NCI-H748 (cell line): ENCODE results near the gene HECW1.
"Not testable (repeated sequence)": the region's sequence is repeated elsewhere in the genome, so short reads cannot be mapped to it uniquely, and the experiment has no call there.

ENCODE experiments used
- DNase-seq: peaks from one replicate; lab custom pipeline; 2025; ENCODE audit not compliant: unreplicated experiment; lab: John Stamatoyannopoulos, UW

HECW1 gene

GRCh38 chr7:43560742-43561330 lies 448.4 kb downstream of the HECW1 start:
- DNase-seq, result no peak

DNA sequence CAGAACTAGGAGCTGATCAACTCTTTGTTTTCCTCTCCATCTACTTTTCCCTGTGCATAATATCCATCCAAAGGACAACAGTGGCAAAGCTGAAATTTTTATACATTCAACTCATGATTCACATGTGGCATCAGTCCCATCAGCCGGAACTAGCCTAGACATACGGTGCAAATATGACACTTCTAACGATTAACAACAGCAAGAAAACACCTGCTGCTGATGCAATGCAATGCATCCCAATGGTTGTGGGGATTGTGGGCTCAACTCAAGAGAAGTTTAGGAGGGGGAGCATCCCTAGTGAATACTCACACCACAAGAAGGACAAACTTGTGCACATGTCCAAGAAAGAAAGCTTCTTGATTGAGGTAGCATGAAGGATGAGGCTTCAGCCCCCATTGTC lies 449.9 kb downstream of the HECW1 start:
- DNase-seq, result no peak

DNA sequence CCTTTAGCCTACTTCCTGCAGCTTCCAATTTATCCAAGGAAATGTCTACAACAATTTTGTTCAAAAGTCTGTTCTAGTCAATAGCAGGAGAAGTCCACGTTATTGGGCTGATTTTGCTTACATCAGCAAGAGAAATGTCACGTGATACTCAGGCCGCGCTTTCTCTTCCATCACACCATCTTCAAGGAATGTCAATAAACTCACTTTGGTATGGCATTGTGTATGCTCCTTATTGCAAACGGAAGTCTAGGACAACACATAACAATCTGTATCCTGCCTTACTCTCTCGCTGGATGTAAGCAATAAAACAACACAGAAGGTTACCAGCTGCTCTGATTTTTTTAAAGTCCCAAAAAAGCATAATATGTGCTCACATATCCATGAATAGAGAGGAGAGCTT lies 453.3 kb downstream of the HECW1 start:
- DNase-seq, result peak; percentile 15

GRCh38 chr7:43568529-43568928 lies 456.1 kb downstream of the HECW1 start:
- peak; percentile 61 for DNase-seq

- no peak for DNase-seq
Observed at GRCh38 chr7:43569424-43569823, 457.0 kb downstream of the HECW1 start.

GRCh38 chr7:43570688-43571365 lies 458.4 kb downstream of the HECW1 start:
- no peak for DNase-seq

DNA sequence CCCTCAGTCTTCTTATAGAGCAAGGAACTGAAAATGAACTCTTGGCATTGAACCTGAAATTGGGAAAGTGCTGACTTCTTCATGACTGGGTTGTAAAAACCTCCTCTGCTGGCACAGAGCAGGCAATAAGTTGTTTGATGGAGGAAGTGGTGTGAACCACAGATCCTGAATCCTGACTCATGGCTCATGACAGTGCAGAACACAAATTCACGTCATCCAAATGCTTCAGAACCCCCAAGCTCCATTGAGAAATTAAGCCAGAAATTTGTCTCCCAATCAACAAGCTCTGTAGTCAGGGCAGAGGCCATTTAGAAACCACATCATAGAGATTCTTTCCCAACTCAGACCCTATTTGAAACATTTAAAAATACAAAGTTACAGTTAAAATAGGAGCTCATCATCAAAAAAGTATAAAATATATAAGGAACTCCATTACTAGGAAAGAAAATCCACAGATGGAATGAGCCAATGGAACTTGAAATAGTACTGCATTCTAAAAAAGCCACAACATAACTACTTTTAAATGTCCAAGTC lies 460.1 kb downstream of the HECW1 start:
- DNase-seq, result no peak

DNA sequence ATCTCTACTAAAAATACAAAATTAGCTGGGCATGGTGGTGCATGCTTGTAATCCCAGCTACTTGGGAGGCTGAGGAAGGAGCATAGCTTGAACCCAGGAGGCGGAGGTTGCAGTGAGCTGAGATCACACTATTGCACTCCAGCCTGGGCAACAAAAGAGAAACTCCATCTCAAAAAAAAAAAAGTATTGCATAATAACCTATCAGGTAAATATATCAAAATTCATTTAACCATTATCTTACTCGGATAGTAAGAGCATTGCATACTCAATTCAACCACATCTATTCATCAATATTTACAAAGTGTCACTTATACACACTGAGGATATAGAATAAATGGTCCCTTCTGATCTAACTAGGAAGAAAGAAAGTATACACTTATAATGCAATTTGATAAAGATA lies 461.4 kb downstream of the HECW1 start:
- not testable (repeated sequence) for DNase-seq

GRCh38 chr7:43575506-43575905 lies 463.1 kb downstream of the HECW1 start:
- DNase-seq, result no peak

- DNase-seq, result no peak
Observed at GRCh38 chr7:43576241-43576640, 463.8 kb downstream of the HECW1 start.

- DNase-seq, result peak; percentile 18
Observed at GRCh38 chr7:43577485-43577951, 465.1 kb downstream of the HECW1 start.

DNA sequence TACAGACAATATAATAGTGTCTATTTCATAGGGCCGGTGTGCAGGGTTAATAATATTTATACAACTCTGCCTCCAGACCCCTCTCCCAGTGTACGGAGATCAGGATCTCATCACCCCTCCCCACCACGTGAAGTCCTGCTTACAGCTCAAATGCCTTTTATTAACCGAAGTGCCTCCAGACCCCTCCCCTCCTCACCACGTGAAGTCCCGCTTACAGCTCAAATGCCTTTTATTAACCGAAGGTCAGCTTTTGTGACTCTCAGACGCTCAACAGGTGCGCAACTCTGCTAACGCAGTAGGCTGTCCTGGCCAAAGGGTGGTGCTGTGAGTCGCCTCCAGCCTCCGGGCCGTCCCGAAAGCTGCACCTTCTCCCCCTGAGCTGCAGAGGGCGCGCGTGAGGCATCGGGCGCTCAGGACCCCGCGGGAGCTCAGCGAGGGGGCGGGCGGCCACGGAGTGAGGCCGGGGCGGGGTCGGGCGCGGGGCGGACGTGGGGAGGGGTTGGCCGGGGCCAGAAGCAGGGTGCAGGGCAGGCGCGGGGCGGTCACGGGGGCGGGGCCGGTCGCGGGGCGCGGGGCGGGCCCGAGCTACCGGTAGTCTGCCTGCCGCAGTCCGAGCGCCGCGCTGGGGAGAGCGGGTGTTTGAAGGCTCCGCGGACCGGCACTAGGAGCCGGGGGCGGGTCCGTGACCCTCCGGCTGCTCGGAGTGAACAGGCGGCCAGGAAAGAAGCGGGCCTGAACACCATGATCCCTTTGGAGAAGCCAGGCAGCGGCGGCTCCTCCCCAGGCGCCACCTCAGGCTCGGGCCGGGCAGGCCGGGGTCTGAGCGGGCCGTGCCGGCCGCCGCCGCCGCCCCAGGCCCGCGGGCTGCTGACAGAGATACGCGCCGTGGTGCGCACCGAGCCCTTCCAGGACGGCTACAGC lies 470.3 kb downstream of the HECW1 start, which contains the start of gene STK17A:
Gene STK17A (plus strand): TSS at position 606 of the 921 bp plus-strand sequence. CDS start 136 bp downstream, at position 742.
- peak; percentile 90 for DNase-seq

GRCh38 chr7:43583424-43584194 lies 471.2 kb downstream of the HECW1 start:
- DNase-seq, result peak; percentile 72

GRCh38 chr7:43584195-43584586 lies 471.7 kb downstream of the HECW1 start:
- no peak for DNase-seq

- DNase-seq, result not testable (repeated sequence)
Observed at GRCh38 chr7:43584733-43585132, 472.3 kb downstream of the HECW1 start.

GRCh38 chr7:43585562-43585961 lies 473.1 kb downstream of the HECW1 start:
- DNase-seq, result no peak

GRCh38 chr7:43586251-43586900 lies 473.9 kb downstream of the HECW1 start:
- no peak for DNase-seq

GRCh38 chr7:43588477-43589132 lies 476.2 kb downstream of the HECW1 start:
- DNase-seq, result no peak

DNA sequence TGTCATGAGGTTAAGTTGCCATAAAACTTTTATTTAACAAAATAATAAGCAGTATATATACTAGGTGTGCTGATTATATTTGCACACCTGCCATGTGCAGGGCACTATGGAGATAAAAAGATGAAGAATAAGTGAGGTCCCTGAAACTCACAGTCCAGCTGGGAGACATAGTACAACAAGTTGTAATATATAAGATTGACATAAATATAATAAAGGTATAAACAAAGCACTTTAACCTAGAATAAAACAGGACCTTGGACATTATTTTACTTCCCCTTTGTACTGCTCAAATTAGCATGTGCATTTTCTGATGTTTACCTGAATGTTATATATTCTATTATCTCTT lies 476.7 kb downstream of the HECW1 start:
- DNase-seq, result no peak

DNA sequence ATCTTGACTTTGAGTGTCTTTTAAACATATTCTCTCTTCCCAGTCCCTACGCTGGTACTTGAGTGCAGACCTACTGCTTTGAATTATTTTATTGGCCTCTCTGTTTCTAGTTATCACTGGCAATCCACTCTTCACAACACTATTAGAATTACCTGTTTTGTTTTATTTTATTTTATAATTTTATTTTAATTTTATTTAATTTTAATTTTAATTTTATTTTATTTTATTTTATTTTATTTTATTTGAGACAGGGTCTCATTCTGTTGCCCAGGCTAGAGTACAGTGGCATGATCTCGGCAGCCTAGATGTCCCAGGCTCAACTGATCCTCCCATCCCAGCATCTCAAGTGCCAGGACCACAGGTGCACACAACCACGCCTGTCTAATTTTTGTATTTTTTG lies 477.3 kb downstream of the HECW1 start:
- DNase-seq, result no peak
